Upper lobe of left lung (tissue), 4 donors: ENCODE data around the gene ECE1.

Experiments
- POLR2A ChIP-seq, 4 donors: fragments of 450-650 bp; IDR thresholded peaks; one replicate each; pipeline ENCODE4 v1.5.1; 2016 to 2017; ENCODE audit warnings: antibody characterized with exemption in 4 of 4, mild to moderate bottlenecking in 2 of 4
- POLR2AphosphoS5 ChIP-seq, 2 donors: sonication (generic); formaldehyde crosslinking; IDR thresholded peaks; one replicate each; pipeline ENCODE4 v1.5.1; 2017; ENCODE audit warnings: antibody characterized with exemption in 2 of 2
- TF ChIP-seq, protein P1 (sequence below), 6 experiments: fragments of 450-650 bp in 4 of 6; fragments of 200-600 bp in 2 of 6; sonication (generic) in 2 of 6; IDR thresholded peaks; one replicate each; pipeline ENCODE4 v1.5.1; 2016 to 2019; ENCODE audit warnings: antibody characterized with exemption in 6 of 6

DNA sequence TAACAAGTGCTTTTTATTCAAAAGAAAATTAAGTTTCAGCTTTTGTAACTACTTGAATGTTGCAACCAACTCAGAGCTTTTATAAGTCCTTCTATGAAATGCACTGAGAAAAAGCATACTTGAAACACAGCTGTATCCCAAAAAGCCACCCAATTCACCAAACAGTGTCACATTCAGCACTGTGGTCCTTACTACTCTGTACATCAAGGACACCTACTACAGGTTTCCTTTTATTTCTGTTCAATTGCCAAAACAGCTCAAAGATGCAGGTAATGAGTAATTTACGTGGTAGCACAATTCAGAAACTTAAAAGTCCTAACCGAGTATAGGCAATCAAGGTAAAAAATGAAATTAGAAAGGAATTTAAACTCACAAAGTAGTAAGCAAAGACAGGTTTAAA, 116.0 kb downstream of the ECE1 start:
- no peak for TF ChIP-seq POLR2AphosphoS5 (IDR thresholded peaks at IDR 0.05)
- TF ChIP-seq POLR2A (IDR thresholded peaks at IDR 0.05), result no peak
- TF ChIP-seq, protein P1, sequence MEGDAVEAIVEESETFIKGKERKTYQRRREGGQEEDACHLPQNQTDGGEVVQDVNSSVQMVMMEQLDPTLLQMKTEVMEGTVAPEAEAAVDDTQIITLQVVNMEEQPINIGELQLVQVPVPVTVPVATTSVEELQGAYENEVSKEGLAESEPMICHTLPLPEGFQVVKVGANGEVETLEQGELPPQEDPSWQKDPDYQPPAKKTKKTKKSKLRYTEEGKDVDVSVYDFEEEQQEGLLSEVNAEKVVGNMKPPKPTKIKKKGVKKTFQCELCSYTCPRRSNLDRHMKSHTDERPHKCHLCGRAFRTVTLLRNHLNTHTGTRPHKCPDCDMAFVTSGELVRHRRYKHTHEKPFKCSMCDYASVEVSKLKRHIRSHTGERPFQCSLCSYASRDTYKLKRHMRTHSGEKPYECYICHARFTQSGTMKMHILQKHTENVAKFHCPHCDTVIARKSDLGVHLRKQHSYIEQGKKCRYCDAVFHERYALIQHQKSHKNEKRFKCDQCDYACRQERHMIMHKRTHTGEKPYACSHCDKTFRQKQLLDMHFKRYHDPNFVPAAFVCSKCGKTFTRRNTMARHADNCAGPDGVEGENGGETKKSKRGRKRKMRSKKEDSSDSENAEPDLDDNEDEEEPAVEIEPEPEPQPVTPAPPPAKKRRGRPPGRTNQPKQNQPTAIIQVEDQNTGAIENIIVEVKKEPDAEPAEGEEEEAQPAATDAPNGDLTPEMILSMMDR (IDR thresholded peaks at IDR 0.05), result no peak
